Stimulated activated naive B cell treated with anti-CD40 and anti-IgM and Interleukin-4, amounts not matched to agents 10 μg/mL and 1 μg/mL and 100 μg/mL, for 72 hours (primary cell): Measurements from ENCODE around the gene NRP1.

ENCODE experiments used
- ATAC-seq, 2 donors: fragments of 150-1000 bp; cut with Tn5 transposase; replicated peaks; 2 replicates each; pipeline ENCODE4 v1.10.0; 2021; ENCODE audit warnings: moderate library complexity in 1 of 2
- DNase-seq: peaks from one replicate; pipeline ENCODE4 v3.0.0; 2021
- H3K27ac Mint-ChIP-seq: one replicate; pipeline ENCODE4 v1.8.0; 2022; ENCODE audit warnings: mild to moderate bottlenecking, mixed read lengths
- H3K27me3 Mint-ChIP-seq, 2 donors: one replicate each; pipeline ENCODE4 v1.8.0; 2022; ENCODE audit warnings: mixed read lengths in 2 of 2
- H3K36me3 Mint-ChIP-seq, 2 donors: one replicate each; pipeline ENCODE4 v1.8.0; 2022; ENCODE audit warnings: mixed read lengths in 2 of 2, mild to moderate bottlenecking in 1 of 2
- H3K4me1 Mint-ChIP-seq, 2 donors: one replicate each; pipeline ENCODE4 v1.8.0; 2022; ENCODE audit warnings: mixed read lengths in 2 of 2, mild to moderate bottlenecking in 1 of 2
- H3K4me3 Mint-ChIP-seq, 2 donors: one replicate each; pipeline ENCODE4 v1.8.0; 2022; ENCODE audit warnings: mild to moderate bottlenecking in 2 of 2, mixed read lengths in 2 of 2, moderate library complexity in 1 of 2
- H3K9me3 Mint-ChIP-seq, 2 donors: one replicate each; pipeline ENCODE4 v1.8.0; 2022; ENCODE audit warnings: mixed read lengths in 2 of 2, mild to moderate bottlenecking in 1 of 2

The NRP1 gene

DNA sequence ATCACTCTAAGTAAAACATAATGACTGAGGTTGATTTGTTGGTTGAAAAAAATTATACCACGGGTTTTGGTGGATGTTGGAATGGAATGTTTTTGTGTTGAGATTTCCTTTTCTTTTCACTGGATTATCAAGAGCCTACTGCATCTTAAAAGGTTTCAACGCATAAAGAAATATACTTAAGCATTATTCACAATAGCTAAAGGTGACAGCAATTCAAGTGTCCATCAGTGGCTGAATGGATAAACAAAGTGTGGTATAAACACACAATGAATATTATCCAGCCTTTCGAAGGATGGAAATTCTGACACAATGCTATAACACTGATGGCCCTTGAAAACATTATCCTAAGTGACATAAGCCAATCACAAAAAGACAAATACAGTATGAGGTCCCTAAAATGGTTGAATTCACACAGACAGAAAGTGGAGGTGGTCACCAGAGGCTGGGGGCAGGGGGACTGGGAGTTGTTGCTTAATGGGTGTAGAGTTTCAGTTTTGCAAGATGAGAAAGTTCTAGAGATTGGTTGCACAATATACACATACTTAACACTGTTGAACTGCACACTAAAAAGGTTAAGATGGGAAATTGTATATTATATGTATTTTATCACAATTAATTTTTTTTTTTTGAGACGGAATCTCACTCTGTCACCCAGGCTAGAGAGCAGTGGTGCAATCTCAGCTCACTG is 122.3 kb downstream of the NRP1 start:
- H3K27ac Mint-ChIP-seq, result no peak overlapping the region
- ATAC-seq, result no peak
- no peaks in the 10 kb centered on the region for H3K9me3 Mint-ChIP-seq
- DNase-seq, result no peak
- H3K27me3 Mint-ChIP-seq, result peaks cover 0 to 9% of the 10 kb centered on the region in 2 donors
- H3K4me3 Mint-ChIP-seq, result no peak overlapping the region
- H3K4me1 Mint-ChIP-seq, result peaks cover 8 to 19% of the 10 kb centered on the region in 2 donors
- H3K36me3 Mint-ChIP-seq, result no peaks in the 10 kb centered on the region

- peaks cover 0 to 9% of the 10 kb centered on the region in 2 donors for H3K27me3 Mint-ChIP-seq
- DNase-seq (no peak), ATAC-seq (no peak)
- H3K36me3 Mint-ChIP-seq, result no peaks in the 10 kb centered on the region
- H3K9me3 Mint-ChIP-seq, result no peaks in the 10 kb centered on the region
- no peak overlapping the region for H3K4me3 Mint-ChIP-seq
- no peak overlapping the region for H3K27ac Mint-ChIP-seq
- H3K4me1 Mint-ChIP-seq, result peaks cover 8 to 19% of the 10 kb centered on the region in 2 donors
Observed at GRCh38 chr10:33211106-33211878, 123.2 kb downstream of the NRP1 start.

GRCh38 chr10:33209802-33210201 is 124.7 kb downstream of the NRP1 start:
- ATAC-seq, result no peak
- Mint-ChIP-seq H3K4me3 (no peak overlapping the region), H3K27me3 (peaks cover 0 to 9% of the 10 kb centered on the region in 2 donors), H3K9me3 (no peaks in the 10 kb centered on the region), H3K36me3 (no peaks in the 10 kb centered on the region), H3K27ac (no peak overlapping the region), H3K4me1 (peaks cover 8 to 19% of the 10 kb centered on the region in 2 donors)
- no peak for DNase-seq

GRCh38 chr10:33208166-33208565 is 126.3 kb downstream of the NRP1 start:
- DNase-seq (no peak), ATAC-seq (no peak)
- Mint-ChIP-seq H3K36me3 (no peaks in the 10 kb centered on the region), H3K4me1 (peaks cover 3 to 8% of the 10 kb centered on the region in 2 donors), H3K9me3 (no peaks in the 10 kb centered on the region), H3K4me3 (no peak overlapping the region), H3K27me3 (peaks cover 0 to under 1% of the 10 kb centered on the region in 2 donors), H3K27ac (no peak overlapping the region)

- ATAC-seq (no peak), DNase-seq (no peak)
- H3K4me1 Mint-ChIP-seq, result no peaks in the 10 kb centered on the region
Observed at GRCh38 chr10:33204031-33204430, 130.4 kb downstream of the NRP1 start.

DNA sequence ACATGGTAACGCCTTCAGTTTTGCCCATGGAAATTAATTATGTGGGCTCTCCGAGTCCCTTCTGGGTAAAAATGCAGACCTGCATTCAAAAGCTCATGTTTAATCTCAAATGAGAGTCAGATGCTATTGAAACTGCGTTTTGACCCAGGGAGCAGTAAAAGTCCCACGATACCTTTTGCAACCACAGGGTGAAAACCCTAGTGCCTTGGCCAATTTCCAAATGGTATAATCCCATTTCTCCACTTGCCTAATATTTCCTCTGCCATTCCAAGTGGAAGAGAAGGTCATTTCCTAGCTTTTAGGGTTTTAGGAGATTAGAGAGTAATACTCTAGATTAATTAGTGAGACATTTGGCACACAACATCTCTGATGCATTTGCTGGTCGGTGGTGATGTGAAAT is 132.5 kb downstream of the NRP1 start:
- Mint-ChIP-seq H3K4me3 (no peak overlapping the region), H3K27ac (no peak overlapping the region), H3K4me1 (no peaks in the 10 kb centered on the region), H3K36me3 (no peaks in the 10 kb centered on the region), H3K27me3 (peaks cover 3 to 6% of the 10 kb centered on the region in 2 donors), H3K9me3 (no peaks in the 10 kb centered on the region)
- no peak for ATAC-seq
- DNase-seq, result no peak

More at GRCh38 chr10:33204031-33204430, 130.4 kb downstream of the NRP1 start:
- Mint-ChIP-seq H3K9me3 (no peaks in the 10 kb centered on the region), H3K36me3 (no peaks in the 10 kb centered on the region), H3K27ac (no peak overlapping the region), H3K4me3 (no peak overlapping the region), H3K27me3 (no peaks in the 10 kb centered on the region)

DNA sequence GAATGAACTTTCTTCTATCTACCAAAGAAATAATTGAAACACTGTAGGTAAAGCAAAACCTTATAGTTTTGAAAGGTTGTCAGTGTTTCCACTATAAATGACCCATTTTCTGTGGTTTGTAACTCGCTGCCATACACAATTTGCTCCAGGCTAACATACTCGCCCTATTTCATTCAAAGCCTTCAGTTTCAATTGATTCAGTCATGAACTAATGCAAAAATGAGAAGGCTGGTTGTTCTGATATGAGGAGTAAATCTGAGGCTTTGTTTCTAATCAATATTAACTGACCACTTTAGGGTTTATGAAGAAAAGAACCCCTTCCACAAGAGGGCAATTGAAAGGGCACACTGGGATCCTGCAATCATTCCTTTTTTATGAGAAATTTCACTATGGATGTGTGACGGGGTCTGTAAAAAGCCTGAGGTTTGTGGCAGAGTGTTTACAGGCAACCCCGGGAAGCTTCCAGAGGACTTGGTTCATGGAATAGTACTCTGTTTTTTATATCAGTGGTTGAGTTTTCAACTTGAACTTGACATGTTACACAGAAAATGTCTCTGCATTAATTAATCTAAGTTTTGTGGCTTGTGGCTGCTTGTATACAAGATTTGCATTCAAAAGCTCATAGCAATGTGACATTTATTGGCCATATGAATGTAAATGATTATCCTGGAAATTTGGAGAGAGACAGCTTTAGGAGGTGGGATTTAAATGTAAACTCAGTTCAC is 133.2 kb downstream of the NRP1 start:
- no peaks in the 10 kb centered on the region for H3K36me3 Mint-ChIP-seq
- no peak overlapping the region for H3K27ac Mint-ChIP-seq
- H3K4me3 Mint-ChIP-seq, result no peak overlapping the region
- ATAC-seq (no peak), DNase-seq (no peak)
- H3K4me1 Mint-ChIP-seq, result no peaks in the 10 kb centered on the region
- H3K27me3 Mint-ChIP-seq, result peaks cover 3 to 6% of the 10 kb centered on the region in 2 donors
- H3K9me3 Mint-ChIP-seq, result no peaks in the 10 kb centered on the region

DNA sequence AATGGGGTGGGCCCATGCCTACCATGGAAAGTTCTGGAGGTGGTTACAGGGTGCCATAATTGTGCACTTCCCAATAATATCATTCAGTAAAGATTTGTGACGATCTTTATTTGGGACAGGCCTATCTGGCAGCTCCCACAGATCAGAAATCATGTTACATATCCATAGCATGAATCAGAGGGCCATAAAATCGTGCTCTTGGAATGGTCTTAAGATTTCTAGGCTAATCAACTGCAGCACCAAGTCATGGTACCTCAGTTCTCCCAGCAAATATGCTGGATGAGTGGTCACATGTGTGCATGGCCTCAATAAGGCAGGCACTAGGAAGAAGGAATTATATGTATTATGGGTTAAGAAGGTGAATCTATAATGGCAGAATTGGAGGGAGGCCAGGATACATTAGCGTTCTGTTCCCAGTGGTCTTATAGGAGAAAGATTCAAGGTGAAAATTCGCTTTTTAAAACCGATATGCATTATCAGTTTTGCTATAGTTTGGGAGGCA is 134.7 kb downstream of the NRP1 start:
- peaks cover 3 to 6% of the 10 kb centered on the region in 2 donors for H3K27me3 Mint-ChIP-seq
- DNase-seq (no peak), ATAC-seq (no peak)
- no peaks in the 10 kb centered on the region for H3K4me1 Mint-ChIP-seq
- no peak overlapping the region for H3K4me3 Mint-ChIP-seq
- H3K27ac Mint-ChIP-seq, result no peak overlapping the region
- H3K9me3 Mint-ChIP-seq, result no peaks in the 10 kb centered on the region
- H3K36me3 Mint-ChIP-seq, result no peaks in the 10 kb centered on the region

- no peak for ATAC-seq
- H3K4me3 Mint-ChIP-seq, result no peak overlapping the region
- H3K9me3 Mint-ChIP-seq, result no peaks in the 10 kb centered on the region
- H3K27me3 Mint-ChIP-seq, result peaks cover 3 to 6% of the 10 kb centered on the region in 2 donors
- no peaks in the 10 kb centered on the region for H3K4me1 Mint-ChIP-seq
- no peak overlapping the region for H3K27ac Mint-ChIP-seq
- DNase-seq, result no peak
- no peaks in the 10 kb centered on the region for H3K36me3 Mint-ChIP-seq
Observed at GRCh38 chr10:33198610-33199009, 135.9 kb downstream of the NRP1 start.

GRCh38 chr10:33196710-33197491 is 137.6 kb downstream of the NRP1 start:
- Mint-ChIP-seq H3K27me3 (peaks cover 3 to 6% of the 10 kb centered on the region in 2 donors), H3K4me1 (no peaks in the 10 kb centered on the region), H3K27ac (no peak overlapping the region), H3K4me3 (no peak overlapping the region), H3K9me3 (no peaks in the 10 kb centered on the region), H3K36me3 (no peaks in the 10 kb centered on the region)
- no peak for DNase-seq
- no peak for ATAC-seq

DNA sequence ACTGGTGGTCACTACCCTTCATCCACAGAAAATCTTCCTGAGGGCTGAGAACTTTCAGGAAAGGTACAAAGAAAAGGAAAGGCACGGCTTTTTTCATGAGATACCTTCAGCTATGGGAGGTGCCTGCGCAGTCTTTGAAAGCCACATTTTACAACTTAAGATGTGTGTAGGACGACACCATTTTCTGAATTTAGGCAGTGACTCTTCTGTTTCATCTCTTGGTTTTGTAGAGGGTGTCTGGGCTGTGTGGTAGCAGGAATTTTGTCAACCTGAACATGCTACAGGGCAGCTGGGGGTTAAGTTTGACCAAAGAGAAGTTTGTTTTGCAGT is 138.1 kb downstream of the NRP1 start:
- ATAC-seq (no peak), DNase-seq (no peak)
- no peak overlapping the region for H3K27ac Mint-ChIP-seq
- no peaks in the 10 kb centered on the region for H3K36me3 Mint-ChIP-seq
- no peak overlapping the region for H3K4me3 Mint-ChIP-seq
- no peaks in the 10 kb centered on the region for H3K4me1 Mint-ChIP-seq
- H3K9me3 Mint-ChIP-seq, result no peaks in the 10 kb centered on the region
- H3K27me3 Mint-ChIP-seq, result peaks cover 3 to 6% of the 10 kb centered on the region in 2 donors

DNA sequence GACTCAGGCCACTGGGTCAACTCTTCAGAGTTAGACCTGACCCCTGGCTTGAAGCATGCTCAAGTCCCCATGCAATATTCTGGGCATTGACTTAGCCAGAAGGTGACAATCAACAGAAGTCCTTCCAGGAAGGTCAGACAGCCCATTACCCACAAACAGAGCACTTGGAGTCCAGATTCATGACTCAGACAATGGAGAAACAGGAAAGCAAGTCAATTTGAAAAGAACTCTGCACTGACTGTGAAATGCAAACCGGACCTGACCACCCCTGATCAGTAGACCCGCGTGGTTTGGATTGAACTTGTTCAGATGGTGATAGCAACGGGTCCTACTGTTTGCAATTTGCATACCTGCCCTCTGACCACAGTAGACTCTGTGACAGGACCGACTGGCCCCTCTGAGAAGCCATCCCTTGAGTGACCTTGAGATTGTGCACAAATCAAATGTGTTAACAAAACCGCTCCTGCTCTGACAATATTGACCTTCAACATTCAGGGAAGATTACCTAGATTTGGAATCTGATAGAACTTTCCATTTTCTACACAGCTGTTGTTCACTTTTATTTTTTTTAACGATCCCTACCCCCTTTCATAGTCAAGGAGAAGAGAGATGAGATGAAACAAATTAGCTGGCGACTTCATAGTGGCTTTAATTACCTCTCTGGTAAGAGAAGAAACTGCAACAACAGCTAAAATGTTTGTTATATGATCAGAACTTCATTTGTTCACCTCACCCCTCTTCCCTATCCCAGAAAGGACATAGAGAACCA is 138.7 kb downstream of the NRP1 start:
- Mint-ChIP-seq H3K36me3 (no peaks in the 10 kb centered on the region), H3K4me3 (no peak overlapping the region), H3K27me3 (peaks cover 3 to 6% of the 10 kb centered on the region in 2 donors), H3K9me3 (no peaks in the 10 kb centered on the region), H3K27ac (no peak overlapping the region), H3K4me1 (no peaks in the 10 kb centered on the region)
- DNase-seq, result no peak
- ATAC-seq, result no peak

DNA sequence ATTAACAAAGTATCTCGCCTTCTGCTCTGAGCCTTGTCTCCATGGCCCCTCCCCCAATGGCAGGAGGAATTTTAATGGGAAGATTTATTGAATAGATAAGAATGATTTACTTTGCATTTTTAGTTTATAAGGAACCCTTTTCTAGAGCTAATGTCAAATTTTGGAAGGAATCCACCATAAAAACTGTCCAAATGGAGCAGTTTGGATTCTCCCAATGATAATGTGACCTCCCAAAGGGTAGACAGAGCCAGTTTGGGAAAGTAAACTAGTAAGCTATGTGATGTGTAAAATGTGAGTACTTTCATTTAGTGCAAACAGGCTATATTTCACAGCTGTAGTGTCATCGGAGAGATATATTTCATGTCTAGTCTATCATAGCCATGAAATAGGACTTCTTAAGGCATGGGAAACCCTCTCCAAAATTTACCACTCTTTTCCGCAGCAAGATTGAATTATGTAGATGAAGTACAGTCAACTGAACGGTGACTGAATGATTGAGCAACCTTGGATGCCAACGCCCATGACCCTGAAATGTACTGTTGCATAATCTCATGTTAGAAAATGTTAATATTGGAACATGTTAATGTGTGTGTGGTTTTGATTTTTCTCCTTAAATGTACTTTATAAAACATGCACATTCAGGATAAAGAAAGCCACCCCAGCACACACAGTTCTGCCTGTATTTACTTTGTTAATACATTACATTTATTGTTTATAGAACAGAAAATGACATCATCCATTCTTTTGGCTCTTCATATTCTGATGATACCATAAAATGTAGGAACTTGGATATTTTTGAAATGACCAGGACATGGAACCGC is 140.6 kb downstream of the NRP1 start:
- no peak for DNase-seq
- no peak overlapping the region for H3K27ac Mint-ChIP-seq
- no peaks in the 10 kb centered on the region for H3K36me3 Mint-ChIP-seq
- H3K27me3 Mint-ChIP-seq, result peaks cover 7 to 12% of the 10 kb centered on the region in 2 donors
- no peak for ATAC-seq
- no peak overlapping the region for H3K4me3 Mint-ChIP-seq
- no peaks in the 10 kb centered on the region for H3K9me3 Mint-ChIP-seq
- no peaks in the 10 kb centered on the region for H3K4me1 Mint-ChIP-seq
